Activated CD8-positive, alpha-beta memory T cell treated with anti-CD3 and anti-CD28 coated beads, Interleukin-2, amount 50 U/mL, for 1 hour (primary cell): ENCODE measurements around the gene CELF5.
A peak's percentile ranks its signal among the peaks of the same experiment; 100 is the strongest.
"Not testable (repeated sequence)": the region's sequence is repeated elsewhere in the genome, so short reads cannot be mapped to it uniquely, and the experiment has no call there.

Experiments used
- DNase-seq: peaks from one replicate; pipeline ENCODE4 v3.0.0-alpha.2; 2020; ENCODE audit errors: extremely low read depth

The CELF5 gene

GRCh38 chr19:3322199-3322978 lies 97.9 kb downstream of the CELF5 start:
- DNase-seq, result no peak

DNA sequence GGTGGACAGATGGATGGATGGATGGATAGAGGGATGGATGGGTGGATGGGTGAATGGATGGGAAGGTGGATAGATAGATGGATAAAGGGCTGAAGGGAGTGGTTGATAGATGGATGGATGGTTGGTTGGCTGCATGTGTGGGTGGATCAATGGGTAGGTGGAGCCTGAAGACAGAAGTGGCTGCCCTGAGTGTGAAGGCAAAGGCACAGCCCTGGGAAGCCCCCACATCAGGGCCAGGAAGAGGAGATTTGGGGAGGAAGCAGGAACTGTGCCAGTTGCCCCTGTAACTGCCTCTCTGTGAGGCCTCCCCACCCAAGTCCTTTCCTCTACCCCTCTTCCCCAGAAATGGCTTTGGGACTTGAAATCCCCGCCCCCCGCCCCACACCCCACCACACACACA lies 98.6 kb downstream of the CELF5 start:
- DNase-seq, result no peak

DNA sequence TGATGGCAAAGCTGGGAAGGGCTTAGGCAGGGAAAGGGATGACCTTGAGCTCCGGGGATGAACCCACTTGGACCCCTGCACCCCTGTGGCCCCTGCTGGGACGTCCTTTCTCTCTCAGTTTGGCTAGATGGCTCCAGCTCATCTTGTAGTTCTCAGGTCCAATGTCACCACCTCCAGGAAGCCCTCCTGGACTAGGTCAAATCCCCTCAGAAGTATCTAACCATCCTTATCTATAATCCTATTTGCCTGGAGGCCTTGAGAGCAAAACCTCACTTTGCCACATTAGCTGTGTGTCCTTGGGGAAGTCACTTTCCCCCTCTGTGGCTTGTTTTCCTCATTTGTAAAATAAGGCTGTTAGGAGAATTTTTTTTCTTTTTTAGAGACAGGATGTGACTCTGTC lies 99.2 kb downstream of the CELF5 start:
- no peak for DNase-seq

DNA sequence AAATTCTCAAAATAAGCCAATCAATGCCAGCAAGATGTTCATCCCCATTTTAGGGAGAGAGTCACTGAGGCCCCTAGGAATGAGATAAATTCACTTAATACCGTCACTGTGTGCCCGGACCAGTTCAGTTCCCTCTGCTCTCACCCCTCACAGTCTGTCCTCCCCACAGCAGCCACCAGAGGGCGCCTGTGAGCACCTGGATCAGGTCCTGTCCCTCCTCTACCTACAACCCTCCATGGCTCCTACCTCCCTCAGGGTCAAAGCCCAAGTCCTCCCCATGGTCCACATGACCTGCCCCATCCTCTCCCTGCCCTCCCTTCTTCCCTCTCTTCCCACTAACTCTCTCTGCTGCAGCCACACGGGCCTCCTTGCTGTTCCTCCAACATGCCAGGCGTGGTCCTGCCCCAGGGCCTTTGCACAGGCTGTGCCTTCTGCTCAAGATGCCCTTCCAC lies 100.0 kb downstream of the CELF5 start:
- peak; percentile 16 for DNase-seq

- DNase-seq, result no peak
Observed at GRCh38 chr19:3325451-3325850, 101.0 kb downstream of the CELF5 start.

DNA sequence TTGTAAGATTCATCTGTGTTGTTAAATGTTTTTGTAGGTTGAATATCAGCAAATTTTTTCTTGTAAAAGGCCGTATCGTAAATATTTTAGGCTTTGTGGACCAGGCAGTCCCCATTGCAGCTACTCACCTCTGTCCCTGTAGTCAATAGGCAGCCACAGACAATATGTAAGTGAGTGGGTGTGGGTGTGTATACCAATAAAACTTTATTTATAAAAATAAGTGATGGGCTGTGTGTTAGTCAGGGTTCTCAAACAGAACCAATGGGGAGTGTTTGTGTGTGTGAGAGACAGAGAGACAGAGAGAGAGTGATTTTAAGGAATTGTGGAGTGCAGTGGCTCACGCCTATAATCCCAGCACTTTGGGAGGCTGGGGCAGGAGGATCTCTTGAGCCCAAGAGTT lies 104.3 kb downstream of the CELF5 start:
- DNase-seq, result no peak

DNA sequence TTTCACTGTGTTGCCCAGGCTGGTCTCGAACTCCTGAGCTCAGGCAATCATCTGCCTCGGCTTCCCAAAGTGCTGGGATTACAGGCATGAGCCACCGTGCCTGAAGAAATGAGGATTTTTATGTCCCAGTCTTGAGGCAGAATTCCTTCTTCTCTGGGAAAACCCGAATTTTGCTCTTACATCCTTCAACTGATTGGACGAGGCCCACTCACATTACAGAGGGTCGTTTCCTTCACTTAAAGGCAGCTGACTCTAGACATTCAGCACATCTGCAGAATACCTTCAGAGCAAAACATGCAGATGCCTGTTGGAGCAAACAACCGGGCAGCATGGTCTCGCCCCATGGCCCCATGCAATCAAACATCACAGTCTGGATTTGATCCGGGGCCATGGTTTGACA lies 105.6 kb downstream of the CELF5 start:
- no peak for DNase-seq

GRCh38 chr19:3332232-3332631 lies 107.8 kb downstream of the CELF5 start:
- not testable (repeated sequence) for DNase-seq

- DNase-seq, result no peak
Observed at GRCh38 chr19:3333020-3333583, 108.6 kb downstream of the CELF5 start.

DNA sequence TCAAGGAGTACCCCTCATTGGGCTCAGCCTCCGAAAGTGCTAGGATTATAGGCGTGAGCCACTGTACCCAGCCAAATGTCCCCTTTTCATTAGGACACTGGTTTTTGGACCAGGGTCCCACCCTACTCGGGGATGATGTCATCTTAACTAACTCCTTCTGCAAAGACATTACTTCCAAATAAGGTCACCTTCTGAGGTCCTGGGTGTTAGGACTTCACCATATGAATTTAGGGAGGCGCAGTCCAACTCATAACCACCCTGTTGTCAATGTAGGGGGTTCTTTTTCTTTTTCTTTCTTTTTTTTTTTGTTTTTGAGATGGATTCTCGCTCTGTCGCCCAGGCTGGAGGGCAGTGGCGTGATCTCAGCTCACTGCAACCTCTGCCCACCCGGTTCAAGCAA lies 109.2 kb downstream of the CELF5 start:
- DNase-seq, result no peak

GRCh38 chr19:3334749-3335430 lies 110.4 kb downstream of the CELF5 start:
- not testable (repeated sequence) for DNase-seq

GRCh38 chr19:3335431-3336350 lies 111.2 kb downstream of the CELF5 start:
- DNase-seq, result no peak

DNA sequence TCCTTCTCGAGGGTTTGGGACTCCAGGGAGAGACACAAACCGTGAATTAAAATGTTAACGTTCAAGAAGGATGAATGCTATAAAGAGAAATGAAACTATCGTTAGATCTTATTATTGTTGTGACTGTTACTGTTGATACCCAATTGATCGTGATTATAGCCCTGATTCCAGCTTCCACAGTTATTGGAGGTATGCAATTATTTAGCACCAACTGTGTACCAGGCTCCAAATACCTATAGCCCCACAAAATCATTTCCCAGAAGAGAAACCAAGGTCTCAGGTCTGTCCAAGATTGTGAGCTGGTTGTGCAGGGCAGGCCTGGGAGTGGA lies 111.9 kb downstream of the CELF5 start:
- no peak for DNase-seq

DNA sequence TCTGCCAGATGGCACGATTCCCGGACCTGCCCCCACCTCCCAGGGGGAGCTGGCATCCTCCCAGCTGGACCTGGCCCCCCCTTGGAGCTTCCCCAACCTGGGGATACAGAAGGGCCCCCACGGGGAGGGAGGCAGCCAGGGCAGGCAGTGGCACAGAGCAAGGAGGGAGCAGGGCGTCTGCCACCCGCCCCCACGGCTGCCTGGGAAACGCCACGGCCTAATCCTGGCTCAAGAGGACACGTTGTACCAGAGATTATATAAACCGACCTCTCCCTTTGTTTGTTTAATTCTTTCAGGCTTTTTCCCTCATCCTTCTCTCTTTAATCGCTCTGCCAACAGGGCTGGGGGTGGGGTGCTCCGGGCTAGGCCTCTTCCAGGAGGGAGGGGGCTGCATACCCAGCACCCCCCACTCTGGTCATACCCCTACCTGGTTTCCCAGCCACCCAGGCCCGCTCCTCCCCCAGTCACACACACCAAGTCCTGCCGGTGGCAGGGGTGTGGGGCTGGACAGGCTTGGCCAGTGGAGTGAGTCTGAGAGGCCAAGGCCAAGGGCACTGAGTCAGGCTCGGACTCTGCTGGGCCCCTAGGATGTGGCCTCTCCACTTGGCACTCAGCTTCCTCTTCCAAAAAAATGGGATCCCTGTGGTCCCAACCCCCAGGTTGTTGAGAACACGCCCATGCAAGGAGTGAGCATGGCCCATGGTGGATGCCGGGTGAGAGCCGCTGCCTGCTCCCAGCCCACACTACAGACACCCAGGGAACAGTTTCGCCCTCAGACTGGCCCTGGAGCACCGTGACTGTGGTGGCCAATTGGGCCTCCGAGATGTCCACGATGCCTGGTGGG lies 112.4 kb downstream of the CELF5 start:
- no peak for DNase-seq

DNA sequence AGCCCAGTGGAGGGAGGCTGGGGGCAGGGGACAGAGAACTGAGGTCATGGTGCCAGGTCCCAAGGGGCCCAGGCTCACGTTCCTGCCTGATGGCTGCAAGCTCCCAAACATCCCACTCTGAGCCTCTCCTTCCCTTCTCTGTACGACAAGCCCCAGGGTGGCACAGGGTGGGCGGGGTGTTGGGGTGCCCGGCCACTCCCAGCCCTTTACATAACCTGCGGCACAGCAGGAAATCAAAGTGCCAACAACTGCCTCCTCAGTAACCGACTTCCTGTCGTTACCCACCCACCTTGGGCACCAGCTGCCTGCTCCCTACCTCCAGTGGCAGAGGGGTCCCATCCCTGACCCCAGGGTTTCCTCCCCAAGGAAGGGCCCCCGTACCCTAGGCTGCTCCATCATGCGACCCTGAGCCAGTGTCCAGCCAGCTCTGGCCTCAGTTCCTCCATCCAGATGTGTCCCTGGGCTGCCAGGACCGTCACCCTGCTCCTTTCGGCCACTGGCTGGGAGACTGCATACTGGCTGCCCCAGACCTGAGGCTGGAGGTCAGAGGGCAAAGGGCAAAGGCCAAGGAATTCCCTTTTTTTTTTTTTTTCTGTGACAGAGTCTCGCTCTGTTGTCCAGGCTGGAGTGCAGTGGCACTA lies 114.2 kb downstream of the CELF5 start:
- no peak for DNase-seq

- no peak for DNase-seq
Observed at GRCh38 chr19:3340340-3340739, 115.9 kb downstream of the CELF5 start.

- DNase-seq, result no peak
Observed at GRCh38 chr19:3342246-3342645, 117.8 kb downstream of the CELF5 start.

GRCh38 chr19:3342962-3343361 lies 118.5 kb downstream of the CELF5 start:
- not testable (repeated sequence) for DNase-seq

DNA sequence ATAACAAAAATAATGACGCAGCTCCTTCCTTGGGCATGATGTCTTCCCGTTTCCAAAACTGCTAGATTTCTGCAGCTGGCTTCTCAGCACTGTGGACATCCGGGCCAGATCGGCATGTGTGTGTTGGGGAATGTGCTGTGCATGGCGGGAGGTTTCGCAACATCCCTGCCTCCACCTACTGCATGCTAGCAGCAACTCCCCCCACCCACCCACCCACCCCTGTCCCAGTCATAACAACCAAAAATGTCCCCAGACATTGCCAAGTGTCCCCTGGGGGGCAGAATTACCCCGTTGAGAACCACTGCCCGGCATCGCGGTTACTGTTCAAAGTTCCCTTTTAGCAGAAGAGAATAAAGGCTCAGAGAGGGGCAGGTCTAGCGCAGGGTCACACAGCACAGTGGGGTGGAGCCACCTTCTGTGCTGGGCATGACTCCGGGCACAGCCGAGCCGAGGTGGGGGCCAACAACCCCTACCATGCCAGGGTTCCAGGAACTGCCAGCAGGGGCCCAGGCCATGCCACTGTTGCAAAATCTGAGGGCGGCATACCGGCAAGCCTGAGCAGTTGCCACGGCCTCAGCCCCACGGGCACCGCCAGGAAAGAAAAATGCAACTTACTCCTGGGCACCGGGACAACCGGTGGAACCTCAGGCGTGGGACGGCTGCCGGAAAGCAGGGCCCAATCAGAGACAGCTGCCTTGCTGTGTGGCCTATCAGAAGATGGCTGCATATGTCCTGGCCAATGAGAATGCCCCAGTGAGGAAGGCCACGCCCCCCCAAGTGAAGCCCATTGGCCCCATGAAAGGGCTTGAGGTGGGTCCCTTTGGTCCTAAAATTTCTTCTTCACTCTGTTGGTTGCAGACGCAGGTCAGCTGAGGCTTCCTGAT lies 119.4 kb downstream of the CELF5 start:
- DNase-seq, result no peak
